Measurements from ENCODE around the gene KMT2C. TPM values are rescaled to one million over a fixed set of nuclear protein-coding genes. Genes with fewer than 3 reads are reported as not detected.
"Not testable (repeated sequence)": the region's sequence is repeated elsewhere in the genome, so short reads cannot be mapped to it uniquely, and the experiment has no call there.

KMT2C gene
- total RNA-seq, 1 experiment from 2014 or later: 45.4 TPM

- TF ChIP-seq TCF7 (CRISPR knock-in tag; IDR thresholded peaks at IDR 0.05; ENCODE audit: low read depth): no peak
Observed at GRCh38 chr7:152442330-152442835, 6.6 kb upstream of the KMT2C start (continued).

- H3K36me3 Mint-ChIP-seq; ATAC-seq; H3K4me3 Mint-ChIP-seq; H3K27ac Mint-ChIP-seq; DNase-seq (ENCODE audit: low spot score); POLR2A ChIA-PET; H3K4me1 Mint-ChIP-seq; H3K9me3 Mint-ChIP-seq: not testable (repeated sequence)
- H3K27me3 Mint-ChIP-seq (ENCODE audit: low read depth): peaks cover 14% of the 10 kb centered on the region
- CTCF ChIA-PET: interaction anchor here (1.3 kb wide), 1 partner anchor 265 kb away, joined by 3 read pairs; no protein-coding TSS in a partner anchor
Observed at GRCh38 chr7:152441810-152442209, 6.0 kb upstream of the KMT2C start.

- H3K36me3 Mint-ChIP-seq; H3K4me1 Mint-ChIP-seq; H3K9me3 Mint-ChIP-seq; H3K4me3 Mint-ChIP-seq; H3K27ac Mint-ChIP-seq; DNase-seq (ENCODE audit: low spot score); ATAC-seq; POLR2A ChIA-PET: not testable (repeated sequence)
- CTCF ChIA-PET: interaction anchor here (1.3 kb wide), 1 partner anchor 266 kb away, joined by 3 read pairs; no protein-coding TSS in a partner anchor
- H3K27me3 Mint-ChIP-seq (ENCODE audit: low read depth): peaks cover 14% of the 10 kb centered on the region
Observed at GRCh38 chr7:152441168-152441567, 5.4 kb upstream of the KMT2C start.

- CTCF ChIA-PET; DNase-seq (ENCODE audit: low spot score); ATAC-seq; H3K36me3 Mint-ChIP-seq; POLR2A ChIA-PET; H3K9me3 Mint-ChIP-seq; H3K27ac Mint-ChIP-seq: not testable (repeated sequence)
- peaks cover 23% of the 10 kb centered on the region for H3K4me1 Mint-ChIP-seq
- H3K4me3 Mint-ChIP-seq: peak overlapping the region; percentile 83; the same call in 1 of the 2 replicates
- H3K27me3 Mint-ChIP-seq (ENCODE audit: low read depth): peaks cover 14% of the 10 kb centered on the region
Observed at GRCh38 chr7:152438017-152438416, 2.2 kb upstream of the KMT2C start.

- H3K36me3 Mint-ChIP-seq; ATAC-seq; DNase-seq (ENCODE audit: low spot score); CTCF ChIA-PET; POLR2A ChIA-PET; H3K9me3 Mint-ChIP-seq: not testable (repeated sequence)
- Mint-ChIP-seq H3K27me3 (ENCODE audit: low read depth) (peaks cover 14% of the 10 kb centered on the region), H3K4me1 (peaks cover 30% of the 10 kb centered on the region), H3K27ac (peak overlapping the region; percentile 70; the same call in 1 of the 2 replicates), H3K4me3 (peak overlapping the region; percentile 83)
- 0 out of 2 replicates have a peak, but pooled peaks have one; percentile 37 for TF ChIP-seq ARID4B (CRISPR knock-in tag; IDR thresholded peaks at IDR 0.05; ENCODE audit: borderline replicate concordance)
Observed at GRCh38 chr7:152436931-152437575, 1.2 kb upstream of the KMT2C start.

- H3K27ac Mint-ChIP-seq: peak overlapping the region; percentile 70; the same call in 1 of the 2 replicates
- H3K27me3 Mint-ChIP-seq (ENCODE audit: low read depth): peaks cover 14% of the 10 kb centered on the region
- CTCF ChIA-PET: no interaction called here
- ATAC-seq: peak; percentile 76
- POLR2A ChIA-PET: interaction anchor here (0.6 kb wide), 2 partner anchors 14 to 88 kb away, joined by 3 read pairs; no protein-coding TSS in a partner anchor
- H3K4me1 Mint-ChIP-seq: peaks cover 36% of the 10 kb centered on the region
- H3K4me3 Mint-ChIP-seq: peak overlapping the region; percentile 83
- H3K9me3 Mint-ChIP-seq: no peaks in the 10 kb centered on the region
- peak; percentile 95 for DNase-seq (ENCODE audit: low spot score)
- no peaks in the 10 kb centered on the region for H3K36me3 Mint-ChIP-seq
- TF ChIP-seq FOXP4 (CRISPR knock-in tag; IDR thresholded peaks at IDR 0.05) (peak; percentile 47; the same call in 1 of the 2 replicates), ZSCAN18 (CRISPR knock-in tag; IDR thresholded peaks at IDR 0.05) (no peak), FOXP1 (CRISPR knock-in tag; IDR thresholded peaks at IDR 0.05; ENCODE audit: borderline replicate concordance) (peak; percentile 42; the same call in 1 of the 2 replicates), ETV6 (CRISPR knock-in tag; IDR thresholded peaks at IDR 0.05) (0 out of 2 replicates have a peak, but pooled peaks have one; percentile 26), FOXK1 (CRISPR knock-in tag; IDR thresholded peaks at IDR 0.05) (peak; percentile 48; the same call in 1 of the 2 replicates), KAT7 (CRISPR knock-in tag; IDR thresholded peaks at IDR 0.05; ENCODE audit: borderline replicate concordance) (peak; percentile 76; the same call in 1 of the 2 replicates), GABPB1 (CRISPR knock-in tag; IDR thresholded peaks at IDR 0.05) (peak; percentile 52), E2F5 (CRISPR knock-in tag; IDR thresholded peaks at IDR 0.05) (0 out of 2 replicates have a peak, but pooled peaks have one; percentile 70)
Observed at GRCh38 chr7:152436111-152436930, 518 bp upstream of the KMT2C start.
